GM04503 (cell line): ENCODE measurements around the gene POLG.

Experiments
- DNase-seq: peaks from one replicate; pipeline ENCODE4 v3.0.0-alpha.2; 2012; ENCODE audit warnings: low read depth

Gene POLG

DNA sequence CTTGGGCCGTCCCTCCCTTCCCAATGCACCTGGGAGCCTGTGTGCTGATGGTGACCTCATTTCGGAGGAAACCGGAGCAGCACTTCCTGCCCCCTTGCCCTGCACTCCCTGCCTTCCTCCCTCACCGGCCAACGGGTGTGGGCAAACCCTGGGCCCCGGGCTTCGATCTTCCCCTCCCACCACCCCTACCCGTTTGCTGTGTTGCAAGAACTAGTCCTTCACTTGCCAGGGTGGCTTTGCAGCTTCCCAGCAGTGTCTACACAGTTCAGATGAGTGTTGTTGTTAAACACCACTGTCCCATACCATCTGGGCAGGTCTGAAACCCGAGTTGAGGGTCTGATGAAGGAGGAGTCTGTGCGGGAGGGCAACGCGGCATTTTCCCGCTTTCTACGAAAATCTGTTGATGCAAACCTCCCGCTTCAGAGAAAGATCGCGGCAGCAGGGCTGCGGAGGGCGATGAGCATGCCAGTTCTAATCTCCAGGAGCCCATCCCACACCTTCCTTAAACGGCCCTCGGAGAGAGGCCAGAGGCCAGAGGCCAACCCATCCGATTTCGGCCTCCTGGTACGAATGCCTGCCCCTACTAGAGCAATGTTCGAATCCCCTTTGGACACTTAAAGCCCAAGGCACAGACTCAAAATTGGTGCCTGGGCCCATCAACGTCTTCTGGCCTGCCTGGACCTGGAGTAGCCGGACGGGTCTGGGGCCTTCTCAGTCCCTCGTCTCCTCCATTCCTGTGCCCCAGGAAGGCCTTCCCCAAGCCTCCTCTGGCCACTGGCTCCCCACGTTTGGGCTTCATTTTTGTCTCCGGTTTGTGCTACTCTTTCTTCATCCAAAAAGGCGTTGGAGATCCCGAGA is 35.7 kb upstream of the POLG start:
- no peak for DNase-seq

DNA sequence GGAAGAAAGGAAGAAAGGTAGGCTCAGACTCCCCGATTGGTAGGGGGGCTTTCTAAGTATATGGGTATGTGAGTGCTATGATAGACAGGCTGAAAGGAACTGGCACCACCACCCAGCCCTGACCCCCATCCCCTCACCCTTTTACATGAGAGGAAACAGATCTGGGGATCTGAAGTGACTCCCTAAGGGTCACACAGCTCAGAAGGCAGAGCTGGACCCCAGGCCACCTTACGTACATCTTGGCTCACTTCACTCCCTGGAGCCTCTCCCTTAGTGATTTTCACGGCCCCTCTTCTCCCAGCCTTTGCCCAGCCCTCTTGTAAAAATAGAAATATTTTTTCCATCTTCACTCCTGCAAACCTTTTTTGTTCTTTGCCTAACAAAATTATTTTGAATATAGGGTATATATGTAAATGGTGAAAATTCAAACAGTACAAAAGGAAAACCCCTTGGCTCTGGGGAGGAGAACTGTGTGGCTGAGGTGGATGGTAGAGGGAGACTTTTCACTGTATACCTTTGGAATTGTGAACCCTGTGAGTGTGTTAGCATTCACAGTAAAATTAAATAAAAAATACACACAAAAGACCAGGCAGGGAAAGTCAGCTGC is 34.8 kb upstream of the POLG start:
- DNase-seq: no peak

DNA sequence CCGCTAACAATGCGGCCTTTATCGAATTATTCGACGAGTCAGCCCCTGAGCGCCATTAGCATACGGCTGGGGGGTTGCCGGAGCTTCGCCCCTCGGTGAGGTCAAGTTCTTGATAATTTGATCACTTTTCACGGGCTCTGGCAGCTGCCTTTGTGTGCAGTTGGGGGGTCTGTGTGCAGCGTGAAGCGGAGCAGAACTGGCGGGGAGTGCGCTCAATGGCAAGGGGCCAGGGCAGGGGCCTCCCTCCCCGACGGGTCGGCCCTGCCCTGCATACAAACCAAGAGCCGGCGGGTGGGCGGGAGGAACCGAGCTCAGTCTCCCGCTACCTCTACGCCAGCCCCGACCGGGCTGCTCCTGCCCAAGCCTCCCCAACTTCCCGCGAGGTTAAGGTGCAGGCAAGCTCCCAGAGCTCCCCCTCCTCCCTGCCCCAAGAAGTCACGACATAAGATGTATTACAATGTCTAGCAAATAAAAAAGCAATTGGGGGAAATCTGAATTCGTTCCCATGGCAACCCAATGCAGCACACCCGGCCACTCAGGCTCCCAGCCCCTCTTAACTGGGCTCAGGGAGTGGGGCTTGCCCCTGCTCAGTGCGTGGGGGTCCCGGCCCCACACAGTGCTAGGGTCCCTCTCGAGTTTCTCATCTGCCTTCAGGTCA is 34.1 kb upstream of the POLG start:
- no peak for DNase-seq

DNA sequence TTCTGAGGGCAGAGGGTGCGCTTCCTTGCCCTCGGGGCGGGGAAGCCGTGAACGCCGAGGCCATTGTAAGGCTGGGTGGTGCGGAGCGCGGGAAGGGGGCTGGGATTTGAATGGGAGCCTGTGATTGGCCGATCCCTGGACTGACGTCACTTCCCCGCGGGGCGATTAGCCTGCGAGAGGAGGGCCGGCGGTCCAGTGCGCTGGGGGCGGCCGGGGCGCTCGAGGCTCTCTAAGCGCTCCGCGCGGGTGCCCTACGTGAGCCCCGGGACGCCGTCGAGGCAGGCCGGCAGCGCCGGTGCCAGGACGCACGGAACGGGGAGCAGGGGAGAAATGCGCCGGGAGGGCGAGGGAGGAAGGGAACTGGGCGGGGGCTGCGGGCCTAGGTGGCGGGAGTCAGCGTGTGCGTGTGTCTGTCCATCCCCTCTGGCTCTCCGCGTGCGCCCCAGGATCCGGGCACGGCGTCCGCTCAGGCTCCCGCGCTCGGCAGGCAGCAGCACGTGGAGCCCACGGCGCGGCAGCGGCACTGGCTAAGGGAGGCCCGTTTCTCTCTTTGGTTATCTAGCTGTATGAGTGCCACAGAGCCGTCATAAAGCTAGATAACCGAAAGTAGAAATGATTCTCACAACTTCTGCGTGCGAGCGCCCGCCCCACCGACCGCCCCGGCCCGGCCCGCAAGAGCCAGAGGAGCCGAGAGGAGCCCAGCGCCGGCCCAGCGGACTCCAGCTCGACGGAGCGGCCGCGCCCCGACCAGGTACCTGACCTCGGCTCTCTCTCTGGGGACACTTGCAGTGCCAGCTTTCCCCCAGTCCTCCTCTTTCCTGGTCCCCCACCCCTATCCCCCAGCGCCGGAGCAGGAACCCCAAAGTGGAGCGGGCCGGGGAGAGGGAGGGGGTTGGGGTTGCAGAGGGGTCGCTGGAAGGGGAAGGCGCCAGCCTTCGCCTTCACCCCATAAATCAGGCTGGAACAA is 33.1 kb upstream of the POLG start:
- no peak for DNase-seq

DNA sequence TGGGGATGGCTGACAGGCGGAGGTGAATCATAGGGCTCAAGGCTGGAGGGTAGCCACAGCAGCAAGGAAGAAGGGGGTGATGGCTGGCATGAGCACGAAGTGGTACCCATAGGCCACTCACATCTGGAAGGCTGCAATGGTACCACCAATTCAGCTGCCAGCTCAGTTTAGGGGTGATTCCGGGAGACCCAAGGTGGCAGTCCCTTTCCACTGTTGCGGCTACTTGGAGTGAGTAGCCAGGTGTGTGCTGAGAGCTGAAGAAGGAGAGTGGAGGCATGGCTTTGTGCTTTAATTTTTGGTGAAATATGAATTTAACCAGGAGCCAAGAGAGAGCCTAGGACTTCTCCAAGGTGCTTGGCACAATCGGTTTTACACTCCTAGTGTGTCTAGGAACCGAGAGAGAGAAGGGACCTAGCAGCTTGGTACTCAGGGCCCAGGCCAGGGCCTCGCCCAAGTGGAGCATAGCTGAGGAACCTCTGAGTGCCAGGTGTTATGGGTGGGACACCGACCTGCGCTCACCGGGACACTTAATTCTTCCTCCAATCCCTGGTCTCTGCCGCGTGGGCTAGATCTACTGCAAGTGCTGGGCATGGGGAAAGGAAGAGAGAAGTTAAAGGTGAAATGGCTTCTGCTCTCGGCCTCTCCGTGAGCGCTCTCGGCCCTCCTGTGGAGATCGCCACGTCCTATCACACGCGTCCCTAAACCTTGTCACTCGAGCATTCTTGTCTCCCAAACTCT is 32.2 kb upstream of the POLG start:
- no peak for DNase-seq

DNA sequence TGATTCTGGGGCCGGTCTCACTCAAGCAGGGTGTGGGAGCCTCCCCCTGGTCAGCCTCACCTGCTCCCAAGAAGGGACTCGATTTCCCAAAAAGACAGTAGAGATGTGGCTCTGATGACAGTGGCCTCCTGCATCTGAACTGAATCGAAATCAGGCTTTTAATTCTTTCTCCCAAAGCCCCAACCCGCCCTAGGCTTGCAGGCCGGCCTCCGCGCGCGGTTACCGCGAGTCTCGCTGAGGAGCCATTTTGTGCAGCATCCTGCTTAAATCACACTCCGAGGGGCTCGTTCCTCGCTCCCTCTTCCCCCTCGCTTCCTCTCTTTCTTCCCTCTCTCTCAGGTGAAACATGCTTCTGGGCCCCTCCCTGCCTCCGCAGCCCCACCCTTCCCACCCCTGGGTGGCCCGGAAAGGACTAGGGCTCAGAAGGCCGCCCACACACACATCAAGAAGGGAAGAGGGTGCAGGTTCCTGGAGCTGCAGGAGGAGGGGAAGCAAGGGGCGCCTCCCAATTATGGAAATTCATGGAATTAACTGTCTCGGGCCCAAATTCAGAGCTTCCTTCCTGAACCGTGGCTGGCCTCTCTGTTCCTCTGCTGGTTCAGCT is 30.9 kb upstream of the POLG start:
- no peak for DNase-seq

DNA sequence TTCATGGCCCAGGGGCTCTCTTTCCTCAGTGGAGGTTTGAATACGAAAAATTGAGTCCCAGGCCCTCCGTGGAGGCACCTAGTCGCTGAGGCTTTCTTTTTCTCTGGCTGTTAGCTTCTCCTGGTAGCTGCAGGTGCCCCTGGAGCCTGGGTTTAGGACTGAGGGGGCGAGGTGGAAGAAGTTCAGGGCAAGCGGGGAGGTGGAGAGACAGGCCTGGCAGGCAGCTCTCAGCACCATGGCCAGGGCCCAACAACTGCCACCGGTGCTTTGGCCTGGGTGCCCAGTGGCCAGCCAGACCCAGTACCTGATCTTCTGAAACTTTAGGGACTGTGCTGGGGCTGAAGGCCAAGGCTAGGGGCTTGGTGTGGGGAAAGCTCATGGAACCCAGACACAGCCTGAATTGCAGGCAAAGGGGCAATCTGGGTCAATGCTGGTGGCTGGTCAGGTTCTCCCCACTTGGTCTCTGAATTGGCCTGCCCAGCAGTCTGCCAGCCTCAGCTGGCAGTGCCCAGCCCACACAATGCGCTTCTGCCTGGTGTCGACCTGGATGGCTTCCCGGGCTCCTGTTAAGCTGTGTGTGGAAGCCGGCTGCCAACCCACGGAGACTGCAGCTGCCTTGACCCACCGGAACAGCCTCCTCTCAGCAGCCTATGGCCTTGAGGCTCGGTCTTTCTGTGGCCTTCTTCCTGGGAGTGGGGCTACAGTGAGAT is 30.3 kb upstream of the POLG start:
- DNase-seq: no peak

DNA sequence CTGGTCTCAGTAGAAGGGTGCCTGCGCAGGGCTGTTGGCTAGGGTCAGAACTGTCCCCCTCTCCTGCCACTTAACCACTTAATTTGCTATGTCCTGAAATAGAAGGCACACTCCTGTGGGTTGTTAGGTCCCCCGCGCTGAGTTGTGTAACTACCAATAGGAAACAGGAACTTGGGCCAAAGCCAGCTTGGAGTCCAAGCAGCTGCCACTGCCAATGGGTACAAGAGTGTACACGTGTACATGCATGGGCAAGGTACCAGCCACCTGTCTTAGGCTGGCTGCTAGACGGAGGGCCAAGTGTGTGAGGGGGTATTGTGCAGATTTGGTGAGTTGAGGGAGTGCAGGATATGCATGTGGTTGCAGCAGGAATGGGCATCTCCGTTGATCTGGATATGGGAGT is 29.7 kb upstream of the POLG start:
- DNase-seq: no peak

DNA sequence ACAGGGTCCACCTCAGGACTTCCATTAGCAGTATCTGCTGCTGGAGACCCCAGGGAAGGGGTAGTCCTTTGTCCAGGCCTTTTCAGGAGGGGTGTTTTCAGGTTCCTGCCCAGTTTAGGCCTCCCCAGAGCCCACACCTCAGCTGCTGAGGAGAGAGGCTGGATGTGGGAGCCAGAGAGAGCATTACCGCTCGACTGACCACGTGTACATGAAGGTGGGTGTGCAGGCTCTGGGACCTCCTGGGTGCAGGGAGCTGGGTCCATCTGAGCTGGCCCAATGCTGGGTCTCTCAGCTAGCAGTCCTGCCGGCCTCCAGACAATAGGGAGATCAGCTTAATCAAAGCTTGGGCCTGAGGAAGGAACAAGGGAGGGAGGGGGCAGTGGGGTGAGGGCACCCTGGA is 29.1 kb upstream of the POLG start:
- DNase-seq: no peak

DNA sequence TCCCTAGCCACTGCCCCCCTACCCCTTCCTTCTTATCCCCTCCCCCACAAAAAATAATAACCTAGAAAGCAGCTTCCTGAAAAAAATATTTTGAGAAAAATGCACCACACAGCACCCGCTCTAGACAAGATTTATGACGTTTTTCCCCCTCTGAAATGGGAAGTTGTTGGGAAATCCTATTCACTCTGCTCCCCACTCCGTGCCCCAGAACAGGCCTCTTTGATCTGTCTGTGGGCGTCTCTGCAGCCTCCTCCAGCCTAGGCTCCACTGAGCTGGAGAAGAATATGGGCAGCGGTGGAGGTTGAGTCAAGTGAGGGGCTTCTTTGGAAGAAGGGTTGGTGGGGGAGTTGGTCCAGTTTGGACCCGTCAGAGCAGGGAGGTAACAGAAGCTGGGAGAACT is 28.5 kb upstream of the POLG start:
- DNase-seq: no peak

DNA sequence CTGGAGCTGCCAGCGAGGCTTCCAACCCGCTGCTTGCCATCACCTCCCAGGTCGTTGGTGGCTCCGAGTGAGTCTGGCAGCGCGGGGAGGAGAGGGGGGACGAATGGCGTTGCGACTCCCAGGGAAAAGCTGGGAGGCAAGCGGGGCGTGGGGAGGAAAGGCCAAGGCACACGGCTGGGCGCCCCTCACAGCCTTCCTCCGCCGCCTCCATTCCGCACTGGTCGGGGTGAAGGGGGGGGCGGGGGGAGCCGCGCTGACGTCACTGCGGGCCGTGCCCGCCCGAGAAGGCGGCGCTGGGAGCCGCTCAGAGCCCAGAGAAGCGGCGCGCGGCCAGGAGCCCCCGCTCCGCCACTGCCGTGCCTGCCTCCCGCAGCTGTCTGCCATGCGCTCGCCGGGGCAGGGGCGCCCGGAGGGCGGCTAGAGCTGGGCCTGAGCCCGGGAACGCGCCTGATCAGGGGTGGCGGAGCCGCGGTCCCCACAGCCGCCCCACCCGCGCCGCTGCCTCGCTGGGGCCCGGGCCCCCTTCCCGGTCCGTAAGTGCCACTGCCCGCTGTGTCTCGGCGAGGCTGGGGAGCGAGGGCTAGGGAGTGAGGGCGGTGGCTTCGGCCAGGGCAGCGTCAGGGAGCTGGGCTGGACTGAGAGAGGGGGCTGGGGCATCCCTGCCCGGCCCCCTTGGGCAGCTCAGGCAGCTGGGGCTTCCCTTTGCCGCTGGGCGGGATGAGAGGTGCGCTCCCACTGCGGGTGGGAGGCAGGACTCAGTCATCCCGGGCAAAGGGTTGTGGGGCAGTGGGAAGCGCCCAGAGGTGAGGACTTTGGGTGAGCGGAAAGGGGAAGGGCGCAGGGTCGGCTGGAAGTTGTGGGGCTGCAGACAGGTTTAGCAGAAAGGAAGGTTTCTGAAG is 27.8 kb upstream of the POLG start:
- DNase-seq: no peak

DNA sequence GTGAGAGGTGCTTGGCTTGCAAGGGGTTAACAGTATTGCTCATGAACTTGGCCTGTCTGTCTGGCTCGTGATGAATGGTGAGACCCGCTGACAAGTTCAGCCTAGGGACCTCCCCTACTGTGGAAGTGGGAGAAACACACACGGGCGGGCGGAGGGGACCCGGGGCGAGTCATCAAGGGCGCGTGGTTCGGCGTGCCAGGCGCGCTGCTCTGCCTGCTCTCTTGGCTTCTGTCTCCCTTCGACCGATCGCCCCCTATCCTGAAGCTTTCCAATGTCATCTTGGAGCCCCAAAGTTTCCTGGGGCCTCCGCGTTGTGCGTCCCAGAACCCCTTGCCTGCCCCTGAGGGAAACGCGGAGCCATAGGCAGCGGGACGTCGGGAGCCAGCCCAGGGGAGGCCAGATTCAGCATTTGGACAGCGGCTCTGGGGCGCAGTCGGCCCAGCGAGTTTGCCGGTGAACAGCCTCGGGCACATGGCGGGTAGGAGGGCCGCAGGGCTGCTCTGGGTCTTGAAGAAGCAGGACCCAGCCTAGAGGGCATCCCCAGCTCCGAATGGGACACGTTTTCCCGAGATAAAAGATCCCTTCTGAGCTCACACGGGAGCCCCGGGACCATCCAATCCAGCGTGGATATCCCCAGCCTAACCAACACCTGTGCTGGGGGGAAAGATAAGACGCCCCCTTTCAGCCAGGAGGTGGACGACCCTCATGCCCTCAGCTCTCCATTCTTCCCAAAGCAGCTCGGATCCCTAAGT is 27.0 kb upstream of the POLG start:
- no peak for DNase-seq

DNA sequence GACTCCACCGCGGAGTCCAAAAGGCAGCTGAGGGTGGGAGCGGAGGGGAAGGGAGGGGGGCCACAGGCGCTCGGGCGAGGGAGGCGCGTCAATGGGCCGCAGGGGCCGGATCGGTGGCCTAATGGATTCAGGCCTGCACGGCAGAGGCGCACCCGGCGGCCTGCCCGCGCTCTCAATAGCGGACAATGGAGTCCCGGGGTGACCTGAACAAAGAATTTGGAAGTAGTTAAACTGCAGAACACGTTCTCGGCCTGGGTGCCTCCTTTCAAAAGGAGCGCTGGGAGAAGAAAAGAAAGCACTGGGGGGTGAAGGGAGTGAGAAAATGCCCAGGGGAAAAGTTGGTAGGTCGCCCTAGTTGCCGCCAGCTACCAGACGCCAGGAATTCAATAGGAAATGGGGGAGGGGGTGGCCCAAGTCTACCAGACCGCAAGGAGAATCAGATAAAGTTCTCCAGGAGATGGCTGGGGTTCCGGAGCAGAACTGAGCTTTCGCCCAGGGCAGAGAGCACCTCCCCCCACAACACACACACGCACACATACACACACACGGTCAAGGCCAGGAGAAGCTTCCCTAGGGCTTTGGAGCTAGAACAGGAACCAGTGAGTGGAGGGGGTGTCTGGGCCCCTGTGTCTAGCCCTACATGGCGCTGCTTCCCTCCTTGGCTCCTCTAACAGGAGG is 25.8 kb upstream of the POLG start:
- no peak for DNase-seq

DNA sequence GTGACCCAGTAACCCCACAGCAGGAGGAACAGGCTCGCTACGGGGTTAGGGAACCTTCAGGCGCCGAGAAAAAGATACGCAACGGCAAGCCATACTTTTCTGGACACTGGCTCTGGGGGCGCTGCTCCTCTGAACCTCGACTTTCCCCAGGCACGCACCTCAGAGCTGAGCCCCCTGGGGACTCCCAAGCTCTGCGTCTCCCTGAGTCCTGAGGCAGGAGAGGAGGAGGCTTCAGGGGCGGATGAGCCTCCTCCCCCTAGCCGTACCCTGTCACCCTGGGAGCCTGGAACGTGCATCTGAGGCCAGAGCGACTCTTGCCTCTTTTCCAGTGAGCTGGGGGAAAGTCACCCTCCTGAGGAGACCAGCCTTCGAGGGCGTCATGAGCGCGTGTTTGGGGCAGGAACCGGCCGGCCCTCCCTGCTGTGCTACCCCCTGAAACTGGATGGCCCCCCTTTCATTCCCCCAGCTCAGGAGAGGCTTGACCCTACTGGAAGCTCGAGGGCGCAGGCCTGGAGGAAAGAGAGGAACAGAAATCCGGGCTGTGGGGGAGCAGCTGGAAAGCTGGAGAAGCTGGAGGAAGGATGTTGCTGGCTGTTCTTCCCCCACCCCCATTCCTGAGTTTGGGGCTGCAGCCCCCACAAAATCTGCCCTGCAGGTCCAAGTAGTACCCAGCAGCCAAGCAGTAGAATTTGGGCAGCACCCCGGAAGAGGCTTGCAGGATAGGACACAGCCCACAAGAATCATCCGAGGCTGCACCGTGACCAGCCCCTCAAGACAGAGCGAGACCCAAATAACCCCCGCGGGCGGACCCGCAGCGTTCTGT is 25.1 kb upstream of the POLG start:
- DNase-seq: no peak

DNA sequence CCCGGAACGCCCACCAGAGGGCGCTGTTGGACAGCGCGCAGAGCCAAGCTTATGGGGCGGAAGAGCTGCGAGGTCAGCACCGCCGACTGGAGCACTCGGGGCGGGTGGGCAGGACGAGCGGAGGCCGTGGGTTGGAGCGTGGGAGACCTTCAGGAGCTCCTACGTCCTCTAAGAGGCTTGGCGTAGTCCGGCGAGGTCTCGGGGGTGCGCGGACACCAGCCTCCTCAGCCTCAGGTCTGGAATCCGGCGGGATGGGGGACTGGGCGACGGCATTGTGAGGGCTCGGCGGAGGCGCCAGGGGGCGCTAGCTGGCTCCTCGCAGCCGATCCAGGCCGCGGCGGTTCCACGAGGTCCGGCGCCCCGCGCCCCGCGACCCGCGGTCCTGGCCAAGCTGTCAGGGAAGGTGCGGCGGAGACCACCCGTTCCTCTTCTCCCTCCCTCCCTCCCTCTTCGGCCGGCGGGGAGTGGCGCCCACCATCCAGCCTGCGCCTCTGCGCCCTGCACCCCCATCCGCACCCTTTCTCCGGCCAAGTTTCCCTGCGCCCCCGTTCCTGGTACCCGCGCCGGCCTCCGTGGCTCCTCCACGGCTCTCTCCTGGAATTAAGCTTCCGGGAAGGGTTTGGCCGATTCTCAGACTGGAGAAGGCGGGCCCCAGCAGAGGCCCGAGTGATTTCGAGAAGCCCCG is 24.3 kb upstream of the POLG start:
- peak; percentile 15 for DNase-seq

DNA sequence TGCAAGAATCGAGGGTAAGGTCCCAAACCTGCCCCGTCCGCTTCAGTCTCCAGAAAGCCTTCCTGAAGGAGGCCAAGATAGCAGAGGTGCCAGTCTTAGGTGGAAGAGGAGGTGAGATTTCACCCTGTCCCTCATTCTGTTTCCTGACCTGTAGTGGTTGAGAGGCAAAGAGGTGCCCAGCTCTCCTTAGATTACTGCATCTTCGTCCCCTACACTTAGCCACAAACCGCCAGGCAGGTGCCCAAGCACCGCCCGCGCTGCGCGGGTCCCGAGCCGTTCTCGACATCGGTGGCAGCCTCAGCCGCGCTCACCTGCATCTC is 23.8 kb upstream of the POLG start:
- no peak for DNase-seq
